SH-SY5Y (cell line): ENCODE measurements around the gene SMYD3.

ENCODE experiments used
- GATA2 ChIP-seq: IDR thresholded peaks from 2 replicates; pipeline ENCODE4 v1.6.1; 2011; ENCODE audit warnings: mild to moderate bottlenecking, low read depth, low read length
- GATA3 ChIP-seq: IDR thresholded peaks from 2 replicates; pipeline ENCODE4 v1.6.1; 2011; ENCODE audit warnings: low read depth, mild to moderate bottlenecking, low read length, moderate library complexity

GRCh38 chr1:245961137-245961540 is 545.9 kb downstream of the SMYD3 start:
- no peak for TF ChIP-seq GATA2
- no peak for TF ChIP-seq GATA3
